ENCODE data around the gene ARNT2. TPM values are rescaled to one million over a fixed set of nuclear protein-coding genes. Genes with fewer than 3 reads are reported as not detected.
A peak's percentile ranks its signal among the peaks of the same experiment; 100 is the strongest.

ARNT2 gene
- total RNA-seq, 2 donors from 2014 or later = 4.3 to 5.0 TPM

- ATAC-seq = no peak
- DNase-seq = no peak
- intact Hi-C loops (cut with DNase I) = loop anchor here in 1 of 2 donors (10.0 kb wide), 1 partner anchor 112 kb away; no protein-coding TSS in a partner anchor
These were observed 168.2 kb downstream of the ARNT2 start for GRCh38 chr15:80572337-80572736.

GRCh38 chr15:80573606-80574005 is 169.4 kb downstream of the ARNT2 start:
- ATAC-seq (no peak), DNase-seq (no peak)
- intact Hi-C loops (cut with DNase I) = loop anchor here in 1 of 2 donors (10.0 kb wide), 1 partner anchor 111 kb away; no protein-coding TSS in a partner anchor

- intact Hi-C loops (cut with DNase I) = loop anchor here in 1 of 2 donors (10.0 kb wide), 1 partner anchor 110 kb away; no protein-coding TSS in a partner anchor
- no peak for ATAC-seq
- no peak for DNase-seq
These were observed 170.4 kb downstream of the ARNT2 start for GRCh38 chr15:80574590-80574989.

- intact Hi-C loops (cut with DNase I) = loop anchor here in 1 of 2 donors (10.0 kb wide), 1 partner anchor 108 kb away; no protein-coding TSS in a partner anchor
- ATAC-seq (no peak), DNase-seq (no peak)
These were observed 172.4 kb downstream of the ARNT2 start for GRCh38 chr15:80576519-80577090.

- DNase-seq (no peak), ATAC-seq (no peak)
- intact Hi-C loops (cut with DNase I) = loop anchor here in 1 of 2 donors (10.0 kb wide), 1 partner anchor 107 kb away; no protein-coding TSS in a partner anchor
These were observed 173.5 kb downstream of the ARNT2 start for GRCh38 chr15:80577552-80578205.

- intact Hi-C loops (cut with DNase I) = loop anchor here in 1 of 2 donors (10.0 kb wide), 1 partner anchor 107 kb away; no protein-coding TSS in a partner anchor
- ATAC-seq (no peak), DNase-seq (no peak)
These were observed 174.0 kb downstream of the ARNT2 start for GRCh38 chr15:80578206-80578595.

GRCh38 chr15:80578871-80579270 is 174.7 kb downstream of the ARNT2 start:
- DNase-seq (no peak), ATAC-seq (no peak)
- intact Hi-C loops (cut with DNase I) = loop anchor here in 1 of 2 donors (10.0 kb wide), 1 partner anchor 106 kb away; no protein-coding TSS in a partner anchor

GRCh38 chr15:80579611-80580010 is 175.4 kb downstream of the ARNT2 start:
- ATAC-seq = no peak
- intact Hi-C loops (cut with DNase I) = loop anchor here in 1 of 2 donors (10.0 kb wide), 1 partner anchor 105 kb away; no protein-coding TSS in a partner anchor
- DNase-seq = no peak

GRCh38 chr15:80580106-80580505 is 175.9 kb downstream of the ARNT2 start:
- DNase-seq = no peak
- ATAC-seq = no peak
- intact Hi-C loops (cut with DNase I) = no loop called here

- DNase-seq (no peak), ATAC-seq (no peak)
- intact Hi-C loops (cut with DNase I) = no loop called here
These were observed 176.5 kb downstream of the ARNT2 start for GRCh38 chr15:80580536-80581260.

- no peak for DNase-seq
These were observed 177.8 kb downstream of the ARNT2 start for GRCh38 chr15:80581976-80582375.

GRCh38 chr15:80582816-80583423 is 178.7 kb downstream of the ARNT2 start:
- no peak for ATAC-seq
- no peak for DNase-seq

More at GRCh38 chr15:80581976-80582375, 177.8 kb downstream of the ARNT2 start:
- no peak for ATAC-seq
- intact Hi-C loops (cut with DNase I) = no loop called here

GRCh38 chr15:80584561-80584964 is 180.4 kb downstream of the ARNT2 start:
- ATAC-seq = peak; percentile 24 to 38
- intact Hi-C loops (cut with DNase I) = no loop called here
- DNase-seq = no peak

More at GRCh38 chr15:80582816-80583423, 178.7 kb downstream of the ARNT2 start:
- intact Hi-C loops (cut with DNase I) = no loop called here

GRCh38 chr15:80584973-80585525 is 180.9 kb downstream of the ARNT2 start:
- ATAC-seq (no peak), DNase-seq (no peak)
- intact Hi-C loops (cut with DNase I) = no loop called here

GRCh38 chr15:80585544-80586018 is 181.4 kb downstream of the ARNT2 start:
- intact Hi-C loops (cut with DNase I) = no loop called here
- ATAC-seq (no peak), DNase-seq (no peak)

- intact Hi-C loops (cut with DNase I) = no loop called here
- no peak for ATAC-seq
- no peak for DNase-seq
These were observed 182.0 kb downstream of the ARNT2 start for GRCh38 chr15:80586161-80586560.

- DNase-seq (no peak), ATAC-seq (no peak)
- intact Hi-C loops (cut with DNase I) = no loop called here
These were observed 182.8 kb downstream of the ARNT2 start for GRCh38 chr15:80587007-80587406.

GRCh38 chr15:80587816-80588456 is 183.8 kb downstream of the ARNT2 start:
- DNase-seq (no peak), ATAC-seq (no peak)
- intact Hi-C loops (cut with DNase I) = no loop called here

All from left cardiac atrium (tissue), 4 donors.